Keratinocyte (primary cell): Measurements from ENCODE around the gene DPP10. TPM values are rescaled to one million over a fixed set of nuclear protein-coding genes. Genes with fewer than 3 reads are reported as not detected.
"Not testable (repeated sequence)": the region's sequence is repeated elsewhere in the genome, so short reads cannot be mapped to it uniquely, and the experiment has no call there.

Experiments used
- DNase-seq: peaks from one replicate; pipeline ENCODE4 v3.0.0-alpha.2; 2011; ENCODE audit warnings: low read depth, missing footprints, low spot score
- FAIRE-seq: peaks from 2 replicates; lab custom pipeline; 2011; peaks lifted over from hg19 to GRCh38; lab: Jason Lieb, UNC
- H2AFZ ChIP-seq: 2 replicates; pipeline ENCODE4 v1.6.0; 2012; ENCODE audit warnings: low read length, control low read depth, inconsistent platforms; ENCODE audit not compliant: control insufficient read depth
- H3K27ac ChIP-seq: 2 replicates; pipeline ENCODE4 v1.5.1; 2011; ENCODE audit warnings: low read length; ENCODE audit not compliant: control insufficient read depth, insufficient read depth
- H3K27me3 ChIP-seq: 3 replicates; pipeline ENCODE4 v1.6.0; 2011; ENCODE audit warnings: low read length; ENCODE audit not compliant: control insufficient read depth, insufficient read depth; ENCODE audit errors: extremely low read depth
- H3K36me3 ChIP-seq, 2 experiments: 2 replicates in 1 of 2; 3 replicates in 1 of 2; pipeline ENCODE4 v1.5.1; 2011; ENCODE audit warnings: low read length in 2 of 2, mild to moderate bottlenecking in 1 of 2; ENCODE audit not compliant: control insufficient read depth in 2 of 2, insufficient read depth in 2 of 2; ENCODE audit errors: extremely low read depth in 1 of 2
- H3K4me1 ChIP-seq: 3 replicates; pipeline ENCODE4 v1.5.1; 2011; ENCODE audit warnings: low read length; ENCODE audit not compliant: control insufficient read depth, insufficient read depth; ENCODE audit errors: extremely low read depth
- H3K4me2 ChIP-seq: 3 replicates; pipeline ENCODE4 v1.6.0; 2011; ENCODE audit warnings: low read depth, low read length; ENCODE audit not compliant: control insufficient read depth, insufficient read depth; ENCODE audit errors: extremely low read depth
- H3K4me3 ChIP-seq, 3 experiments: fragments of 200-600 bp in 1 of 3; sonication (generic) in 1 of 3; 2 replicates in 2 of 3; 3 replicates in 1 of 3; pipeline ENCODE4 v1.5.1; 2011 to 2016; ENCODE audit warnings: low read length in 3 of 3, mild to moderate bottlenecking in 3 of 3, control low read depth in 2 of 3, inconsistent platforms in 1 of 3, low read depth in 1 of 3, mixed read lengths in 1 of 3, mixed run types in 1 of 3, moderate library complexity in 1 of 3; ENCODE audit not compliant: control insufficient read depth in 2 of 3, insufficient read depth in 2 of 3; ENCODE audit errors: extremely low read depth in 1 of 3
- H3K79me2 ChIP-seq: 2 replicates; pipeline ENCODE4 v1.6.0; 2012; ENCODE audit warnings: low read length; ENCODE audit not compliant: control insufficient read depth, insufficient read depth
- H3K9ac ChIP-seq: 3 replicates; pipeline ENCODE4 v1.6.0; 2011; ENCODE audit warnings: low read length; ENCODE audit not compliant: control insufficient read depth, insufficient read depth; ENCODE audit errors: extremely low read depth
- H3K9me1 ChIP-seq: 3 replicates; pipeline ENCODE4 v1.6.0; 2011; ENCODE audit warnings: low read length; ENCODE audit not compliant: control insufficient read depth, insufficient read depth; ENCODE audit errors: extremely low read depth
- H3K9me3 ChIP-seq: 2 replicates; pipeline ENCODE4 v1.5.1; 2012; ENCODE audit warnings: low read depth, low read length; ENCODE audit not compliant: control insufficient read depth
- H4K20me1 ChIP-seq: 3 replicates; pipeline ENCODE4 v1.6.0; 2011; ENCODE audit warnings: low read length; ENCODE audit not compliant: control insufficient read depth, insufficient read depth; ENCODE audit errors: extremely low read depth
- EZH2 ChIP-seq: IDR thresholded peaks from one replicate; pipeline ENCODE4 v1.6.1; 2012; ENCODE audit warnings: inconsistent platforms, mild to moderate bottlenecking, low read length, moderate library complexity
- dilution Hi-C: fragments of 300-500 bp; cut with MboI; formaldehyde crosslinking; loops from one replicate; pipeline ENCODE4 v1.7.0; 2020; ENCODE audit warnings: low sequenced_read_pairs; ENCODE audit not compliant: extremely low pct_ligation_motif_present
- polyA plus RNA-seq, 5 experiments: library from polyadenylated mRNA; depleted of rRNA in 3 of 5; stranded (reverse) in 3 of 5; stranded (forward) in 1 of 5; unstranded in 1 of 5; fragments of >200 nt; gene quantifications; 1 replicate in 1 of 5; 2 replicates in 3 of 5; 3 replicates in 1 of 5; pipeline versions ENCODE4 v1.2.1 to v1.2.3, GENCODE V29; 2011 to 2012; ENCODE audit warnings: missing spikeins in 2 of 5, low read depth in 1 of 5, low replicate concordance in 1 of 5
- TF ChIP-seq, protein P1 (sequence below), 3 experiments: IDR thresholded peaks in 1 of 3; conservative IDR thresholded peaks in 1 of 3; optimal IDR thresholded peaks in 1 of 3; 2 replicates in 2 of 3; 3 replicates in 1 of 3; pipeline versions ENCODE3 to v1.5.1; 2011; ENCODE audit warnings: low read length in 3 of 3, mild to moderate bottlenecking in 3 of 3, moderate library complexity in 2 of 3, control low read depth in 1 of 3, inconsistent platforms in 1 of 3; ENCODE audit not compliant: insufficient read depth in 2 of 3; ENCODE audit errors: extremely low read depth in 1 of 3

The DPP10 gene
- polyA plus RNA-seq, 1 donor (not counting 4 experiments of a cell fraction or from before 2014, with no cell fraction given), result not detected

DNA sequence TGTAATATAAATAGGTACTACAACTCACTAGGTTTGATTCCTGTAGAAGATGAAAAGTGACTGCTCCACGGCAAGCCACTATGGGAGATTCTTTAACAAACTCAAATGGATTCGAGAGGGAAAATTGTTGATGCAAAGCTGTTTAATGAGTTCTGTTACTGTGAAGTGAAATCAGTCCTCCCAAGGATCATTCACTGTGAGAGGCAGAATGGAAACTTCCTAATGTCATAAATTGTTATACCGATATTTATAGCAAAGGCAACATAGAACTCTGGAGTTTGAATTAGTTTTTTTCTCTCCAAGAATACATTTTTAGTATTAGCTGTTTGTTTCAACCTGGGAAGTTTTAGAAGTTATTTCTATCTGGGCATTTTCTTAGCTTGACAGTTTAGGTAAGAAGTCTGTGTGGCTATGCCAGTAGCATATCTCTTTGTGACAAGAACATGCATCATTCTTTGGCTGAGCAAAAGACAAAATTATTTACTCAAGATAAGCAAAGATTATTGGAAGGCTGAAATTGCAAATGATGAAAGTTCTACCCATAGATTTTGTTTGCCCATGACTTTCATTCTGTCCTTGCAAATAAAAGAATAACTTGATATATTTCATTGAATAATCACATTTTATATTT, 979.7 kb downstream of the DPP10 start:
- Histone ChIP-seq H4K20me1 (no peaks in the 10 kb centered on the region), H3K9me3 (no peaks in the 10 kb centered on the region), H3K27me3 (no peaks in the 10 kb centered on the region), H2AFZ (no peak overlapping the region), H3K27ac (no peak overlapping the region), H3K4me2 (no peak overlapping the region), H3K9me1 (no peaks in the 10 kb centered on the region), H3K4me3 (no peak overlapping the region), H3K4me1 (no peaks in the 10 kb centered on the region), H3K79me2 (no peaks in the 10 kb centered on the region), H3K9ac (no peak overlapping the region), H3K36me3 (no peaks in the 10 kb centered on the region)
- DNase-seq (no peak), FAIRE-seq (no peak)
- dilution Hi-C loops, result no loop called here
- TF ChIP-seq EZH2, result no peak
- TF ChIP-seq, protein P1, sequence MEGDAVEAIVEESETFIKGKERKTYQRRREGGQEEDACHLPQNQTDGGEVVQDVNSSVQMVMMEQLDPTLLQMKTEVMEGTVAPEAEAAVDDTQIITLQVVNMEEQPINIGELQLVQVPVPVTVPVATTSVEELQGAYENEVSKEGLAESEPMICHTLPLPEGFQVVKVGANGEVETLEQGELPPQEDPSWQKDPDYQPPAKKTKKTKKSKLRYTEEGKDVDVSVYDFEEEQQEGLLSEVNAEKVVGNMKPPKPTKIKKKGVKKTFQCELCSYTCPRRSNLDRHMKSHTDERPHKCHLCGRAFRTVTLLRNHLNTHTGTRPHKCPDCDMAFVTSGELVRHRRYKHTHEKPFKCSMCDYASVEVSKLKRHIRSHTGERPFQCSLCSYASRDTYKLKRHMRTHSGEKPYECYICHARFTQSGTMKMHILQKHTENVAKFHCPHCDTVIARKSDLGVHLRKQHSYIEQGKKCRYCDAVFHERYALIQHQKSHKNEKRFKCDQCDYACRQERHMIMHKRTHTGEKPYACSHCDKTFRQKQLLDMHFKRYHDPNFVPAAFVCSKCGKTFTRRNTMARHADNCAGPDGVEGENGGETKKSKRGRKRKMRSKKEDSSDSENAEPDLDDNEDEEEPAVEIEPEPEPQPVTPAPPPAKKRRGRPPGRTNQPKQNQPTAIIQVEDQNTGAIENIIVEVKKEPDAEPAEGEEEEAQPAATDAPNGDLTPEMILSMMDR (optimal IDR thresholded peaks at IDR 0.05 in 1 of 3, IDR thresholded peaks at IDR 0.05 in 1 of 3, conservative IDR thresholded peaks at IDR 0.05 in 1 of 3; ENCODE audit: extremely low read depth in 1 of 3, insufficient read depth in 2 of 3, low read length in 3 of 3), result no peak

DNA sequence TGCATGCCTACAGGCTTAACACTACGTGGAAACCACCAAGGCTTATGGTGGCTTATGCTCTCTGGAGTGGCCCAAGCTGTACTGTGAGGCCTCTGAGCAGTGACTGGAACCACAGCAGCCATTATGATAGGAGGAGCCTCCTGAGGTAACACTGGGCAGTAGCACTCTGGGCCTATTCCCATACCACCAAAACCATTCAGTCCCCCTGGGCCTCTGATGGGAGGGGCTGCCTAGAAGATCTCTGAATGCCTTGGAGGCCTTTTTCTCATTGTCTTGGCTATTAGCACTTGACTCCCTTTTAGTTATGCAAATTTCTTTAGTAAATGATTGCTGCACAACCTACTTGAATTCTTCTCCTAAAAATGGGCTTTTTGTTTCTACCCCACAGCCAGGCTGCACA, 985.0 kb downstream of the DPP10 start:
- Histone ChIP-seq H3K36me3 (no peaks in the 10 kb centered on the region), H3K9me3 (no peaks in the 10 kb centered on the region), H3K9me1 (no peaks in the 10 kb centered on the region), H3K79me2 (no peaks in the 10 kb centered on the region), H3K9ac (no peak overlapping the region), H3K4me1 (no peaks in the 10 kb centered on the region), H2AFZ (no peak overlapping the region), H3K4me2 (no peak overlapping the region), H4K20me1 (no peaks in the 10 kb centered on the region), H3K27ac (no peak overlapping the region), H3K27me3 (no peaks in the 10 kb centered on the region), H3K4me3 (no peak overlapping the region)
- FAIRE-seq (no peak), DNase-seq (no peak)
- TF ChIP-seq, protein P1 (optimal IDR thresholded peaks at IDR 0.05 in 1 of 3, IDR thresholded peaks at IDR 0.05 in 1 of 3, conservative IDR thresholded peaks at IDR 0.05 in 1 of 3; ENCODE audit: extremely low read depth in 1 of 3, insufficient read depth in 2 of 3, low read length in 3 of 3), result no peak
- no peak for TF ChIP-seq EZH2
- dilution Hi-C loops, result no loop called here

DNA sequence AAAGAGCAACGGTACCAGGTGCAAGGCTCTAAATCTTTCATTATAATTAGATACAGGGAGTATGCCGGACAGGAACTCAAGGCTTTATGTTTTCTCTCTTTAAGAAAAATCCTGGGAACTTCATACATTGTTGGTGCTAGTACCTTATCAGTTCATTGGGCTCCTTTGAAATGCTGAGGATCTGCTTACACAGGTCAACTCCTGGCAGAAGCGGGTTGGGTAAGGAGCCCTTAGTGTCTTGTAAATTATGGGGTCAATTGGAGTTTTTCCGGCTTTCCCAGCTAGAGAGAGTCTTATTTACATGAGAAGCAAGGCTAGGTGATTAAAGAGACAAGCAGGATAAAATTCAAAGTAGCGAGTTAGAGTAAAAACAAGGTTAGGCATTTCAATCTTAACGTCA, 998.3 kb downstream of the DPP10 start:
- H3K27me3 ChIP-seq, DNase-seq, H3K9me1 ChIP-seq, H3K4me1 ChIP-seq, H3K9ac ChIP-seq, H3K27ac ChIP-seq, FAIRE-seq, H3K79me2 ChIP-seq, H3K4me2 ChIP-seq, H3K36me3 ChIP-seq, H3K4me3 ChIP-seq, H4K20me1 ChIP-seq, H3K9me3 ChIP-seq, dilution Hi-C loops, H2AFZ ChIP-seq: not testable (repeated sequence)
